GM20000 (cell line): ENCODE results near the gene CNTN4.

Source experiments
- DNase-seq: peaks from one replicate; pipeline ENCODE4 v3.0.0; 2012; ENCODE audit warnings: low spot score
- TF ChIP-seq, protein P1 (sequence below): IDR thresholded peaks from 2 replicates; pipeline ENCODE4 v1.5.1; 2012; ENCODE audit warnings: mild to moderate bottlenecking, control low read depth; ENCODE audit errors: extremely low read depth, missing control alignments

CNTN4 gene

DNA sequence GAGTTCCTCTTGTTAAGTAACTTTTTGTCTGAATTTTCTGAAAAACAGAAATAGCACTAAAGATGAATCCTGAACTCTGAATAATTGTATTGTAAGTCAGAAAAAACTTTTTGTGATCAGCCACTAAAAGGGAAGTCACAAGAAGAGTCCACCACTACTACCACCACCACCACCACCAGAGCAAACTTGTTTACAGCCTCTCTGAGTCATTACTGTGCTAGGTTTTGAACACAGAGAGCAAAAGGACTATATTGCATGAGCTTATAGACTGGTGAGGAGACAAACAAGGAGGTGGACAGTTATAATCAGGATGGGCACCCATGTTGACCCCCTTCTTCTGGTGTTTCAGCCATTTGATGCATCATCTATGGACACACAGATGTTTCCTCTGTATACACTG is 869.8 kb downstream of the CNTN4 start:
- DNase-seq, result no peak
- TF ChIP-seq, protein P1, sequence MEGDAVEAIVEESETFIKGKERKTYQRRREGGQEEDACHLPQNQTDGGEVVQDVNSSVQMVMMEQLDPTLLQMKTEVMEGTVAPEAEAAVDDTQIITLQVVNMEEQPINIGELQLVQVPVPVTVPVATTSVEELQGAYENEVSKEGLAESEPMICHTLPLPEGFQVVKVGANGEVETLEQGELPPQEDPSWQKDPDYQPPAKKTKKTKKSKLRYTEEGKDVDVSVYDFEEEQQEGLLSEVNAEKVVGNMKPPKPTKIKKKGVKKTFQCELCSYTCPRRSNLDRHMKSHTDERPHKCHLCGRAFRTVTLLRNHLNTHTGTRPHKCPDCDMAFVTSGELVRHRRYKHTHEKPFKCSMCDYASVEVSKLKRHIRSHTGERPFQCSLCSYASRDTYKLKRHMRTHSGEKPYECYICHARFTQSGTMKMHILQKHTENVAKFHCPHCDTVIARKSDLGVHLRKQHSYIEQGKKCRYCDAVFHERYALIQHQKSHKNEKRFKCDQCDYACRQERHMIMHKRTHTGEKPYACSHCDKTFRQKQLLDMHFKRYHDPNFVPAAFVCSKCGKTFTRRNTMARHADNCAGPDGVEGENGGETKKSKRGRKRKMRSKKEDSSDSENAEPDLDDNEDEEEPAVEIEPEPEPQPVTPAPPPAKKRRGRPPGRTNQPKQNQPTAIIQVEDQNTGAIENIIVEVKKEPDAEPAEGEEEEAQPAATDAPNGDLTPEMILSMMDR, result no peak

DNA sequence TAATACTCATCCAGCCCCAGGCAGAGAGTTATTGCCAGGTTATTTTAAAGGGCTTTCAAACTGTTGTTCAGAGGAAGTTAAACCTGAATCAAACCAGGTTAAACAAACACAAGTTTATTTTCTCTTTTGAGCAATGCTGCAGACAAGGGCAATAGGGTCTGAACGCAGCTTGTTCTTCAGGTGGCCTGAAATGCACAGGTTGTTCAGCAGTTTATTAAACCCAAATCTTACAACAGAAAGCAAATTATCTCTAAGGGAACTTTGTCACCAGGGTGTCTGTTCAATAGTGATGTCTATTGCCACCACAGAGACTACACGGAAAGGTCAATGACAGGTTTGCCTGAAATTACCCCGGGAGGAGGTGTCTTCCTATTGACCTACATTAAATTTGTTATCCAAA is 877.5 kb downstream of the CNTN4 start:
- no peak for DNase-seq
- TF ChIP-seq, protein P1, result no peak

DNA sequence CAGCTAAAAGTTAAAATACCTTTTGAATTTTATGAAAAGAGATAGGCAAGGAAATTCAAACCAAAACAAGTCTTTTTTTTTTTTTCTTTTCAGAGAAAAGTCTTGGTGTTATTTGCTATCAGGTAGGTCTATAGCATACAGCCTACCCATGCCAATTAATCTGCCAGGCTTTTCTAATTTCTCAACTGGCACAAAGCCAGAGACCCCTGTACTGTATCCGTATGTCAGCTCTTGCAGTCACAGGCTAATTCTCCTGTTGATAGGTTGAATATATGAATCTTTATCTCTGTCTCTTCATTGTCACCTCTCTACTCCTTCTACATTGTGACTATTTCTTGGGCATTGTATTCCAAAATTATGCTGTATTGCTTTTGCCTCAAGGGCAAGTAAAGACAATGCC is 878.1 kb downstream of the CNTN4 start:
- TF ChIP-seq, protein P1, result no peak
- DNase-seq, result no peak

DNA sequence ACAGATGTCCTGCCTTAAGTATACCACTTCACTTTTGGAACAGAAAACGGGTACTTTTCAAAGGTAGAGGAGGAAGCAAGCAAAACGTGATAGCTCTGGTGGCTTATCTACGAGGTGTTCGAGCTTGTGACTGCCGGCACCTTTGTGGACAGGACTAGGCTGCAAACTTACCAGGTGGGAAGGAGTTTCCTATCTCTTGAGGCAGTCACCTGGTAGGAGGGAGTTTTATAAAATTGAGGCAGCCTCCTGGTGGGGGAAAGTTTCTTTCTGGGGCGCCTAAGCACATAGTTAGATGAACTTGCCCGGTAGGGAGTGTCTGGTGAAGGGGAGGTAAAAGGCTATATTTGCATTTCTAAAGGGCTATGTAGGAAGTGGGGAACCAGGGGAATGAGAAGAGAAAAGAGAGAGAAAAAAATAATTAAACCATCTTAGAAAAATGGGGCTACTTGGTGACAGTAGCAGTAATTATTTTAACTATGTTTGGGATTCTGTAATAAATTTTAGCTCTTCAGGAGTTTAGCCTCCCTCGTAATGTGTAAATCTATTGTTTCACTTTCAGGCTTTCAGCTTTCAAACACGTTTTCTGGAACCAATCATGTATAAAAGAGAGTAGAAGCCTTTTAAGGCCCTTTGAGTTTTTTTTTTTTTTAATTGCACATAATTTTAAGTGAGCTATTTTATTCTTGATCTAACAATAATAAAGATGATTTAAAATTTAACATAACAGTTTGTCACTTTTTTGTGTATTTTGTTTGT is 880.5 kb downstream of the CNTN4 start:
- TF ChIP-seq, protein P1, result no peak

DNA sequence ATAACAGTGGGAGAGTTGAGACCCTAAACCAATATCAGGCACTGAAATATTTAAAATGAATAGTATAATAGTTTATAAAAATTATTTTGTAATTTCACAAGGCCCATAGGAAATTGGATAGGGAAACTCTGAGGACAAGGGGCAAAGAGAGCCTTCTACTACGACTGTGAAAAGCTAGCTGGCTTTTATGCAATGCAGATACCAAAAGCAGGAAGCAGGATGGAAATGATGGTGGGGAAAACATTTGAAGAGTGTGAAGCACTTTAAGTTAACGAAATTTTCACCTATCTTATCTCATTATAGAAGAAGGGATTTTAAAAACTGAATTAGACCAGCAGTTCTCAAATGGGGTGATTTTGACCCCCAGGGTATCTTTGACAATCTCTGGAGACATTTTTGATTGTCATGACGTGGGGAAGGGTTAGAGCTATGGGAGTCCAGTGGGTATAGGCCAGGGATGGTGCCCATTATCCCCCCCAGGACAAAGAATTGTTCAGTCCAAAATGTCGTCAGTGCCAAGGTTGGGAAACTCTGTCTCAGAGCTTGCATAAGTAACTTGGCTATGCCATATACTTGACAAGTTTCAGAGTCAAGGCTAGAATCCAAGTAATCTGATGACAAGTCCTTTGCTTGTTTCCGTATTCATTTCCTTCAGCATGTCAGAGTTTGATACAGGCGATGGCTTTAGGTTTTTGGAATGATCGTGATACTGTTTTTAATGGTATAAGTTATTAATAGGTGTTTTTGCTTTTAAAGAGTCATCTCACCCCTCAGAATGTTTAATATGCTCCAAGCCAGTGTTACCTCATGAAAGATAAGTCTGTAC is 885.6 kb downstream of the CNTN4 start:
- DNase-seq, result no peak

More for the DNA sequence above, 880.5 kb downstream of the CNTN4 start:
- DNase-seq, result no peak

DNA sequence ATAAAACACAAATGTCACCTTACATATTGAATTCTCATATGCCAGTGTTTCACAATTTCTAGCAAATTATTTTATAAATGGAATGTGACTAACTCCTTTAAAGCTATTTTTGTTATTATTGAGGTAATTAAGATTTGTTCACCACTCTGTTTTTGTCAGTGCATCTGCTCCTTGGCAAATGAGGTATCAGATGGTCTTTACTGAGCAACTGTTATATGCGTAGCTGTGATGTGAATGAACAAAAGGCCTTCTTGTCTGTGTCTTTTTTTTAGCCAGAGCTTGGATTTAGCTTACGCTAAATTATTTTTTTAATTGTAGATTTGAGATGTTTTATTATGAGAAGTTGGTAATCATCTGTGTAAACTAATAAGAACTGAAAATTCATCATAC is 886.2 kb downstream of the CNTN4 start:
- DNase-seq, result no peak
- TF ChIP-seq, protein P1, result no peak

More for the DNA sequence above, 885.6 kb downstream of the CNTN4 start:
- TF ChIP-seq, protein P1, result no peak

DNA sequence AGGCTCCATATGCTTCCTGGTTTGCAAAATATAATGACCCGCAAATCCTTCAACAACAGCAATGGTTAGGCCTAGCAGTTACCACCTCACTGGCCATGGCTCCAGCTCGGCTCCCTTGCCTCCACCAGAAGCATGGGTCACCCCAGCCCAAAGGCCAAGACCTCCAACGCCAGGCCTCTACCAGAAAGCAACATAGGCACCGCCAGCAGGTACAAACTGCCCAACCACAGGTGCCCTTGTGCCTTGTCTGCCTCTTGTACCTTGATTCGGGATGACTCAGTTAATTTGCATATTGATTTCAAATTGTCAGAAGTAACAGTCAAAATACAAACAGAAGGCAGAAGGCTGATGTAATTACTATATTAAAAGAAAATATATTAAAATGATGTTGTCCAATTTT is 886.8 kb downstream of the CNTN4 start:
- TF ChIP-seq, protein P1, result no peak
- no peak for DNase-seq
